WTC11 (cell line): ENCODE results near the gene NSMCE1. TPM values are rescaled to one million over a fixed set of nuclear protein-coding genes. Genes with fewer than 3 reads are reported as not detected.

Experiments used
- ATAC-seq: fragments of 200-7000 bp; cut with Tn5 transposase; 2 replicates; pipeline ENCODE4 v1.10.0; 2021; ENCODE audit warnings: mild to moderate bottlenecking, moderate library complexity
- CTCF ChIA-PET: fragments of 300-600 bp; sonication (Branson Sonifier 250); formaldehyde crosslinking; loops from one replicate; lab custom pipeline; 2021; ENCODE audit warnings: antibody characterized with exemption; lab: Charles Lee
- POLR2A ChIA-PET: fragments of 350-600 bp; sonication (Branson Sonifier 250); formaldehyde crosslinking; loops from one replicate; lab custom pipeline; 2021; ENCODE audit warnings: antibody characterized with exemption; lab: Charles Lee
- DNase-seq: peaks from one replicate; pipeline ENCODE4 v3.0.0; 2021; ENCODE audit warnings: low spot score
- H3K27ac Mint-ChIP-seq: 2 replicates; pipeline ENCODE4 v1.8.0; 2021; ENCODE audit warnings: mixed read lengths
- H3K27me3 Mint-ChIP-seq: 2 replicates; pipeline ENCODE4 v1.8.0; 2021; ENCODE audit warnings: low read depth, mild to moderate bottlenecking, moderate library complexity, mixed read lengths
- H3K36me3 Mint-ChIP-seq: 2 replicates; pipeline ENCODE4 v1.8.0; 2021; ENCODE audit warnings: mixed read lengths
- H3K4me1 Mint-ChIP-seq: 2 replicates; pipeline ENCODE4 v1.8.0; 2022; ENCODE audit warnings: mixed read lengths
- H3K4me3 Mint-ChIP-seq: 2 replicates; pipeline ENCODE4 v1.8.0; 2021; ENCODE audit warnings: mild to moderate bottlenecking, moderate library complexity, mixed read lengths
- H3K9me3 Mint-ChIP-seq: 2 replicates; pipeline ENCODE4 v1.8.0; 2021; ENCODE audit warnings: mixed read lengths
- ARID4B ChIP-seq: sonication (generic); formaldehyde crosslinking; IDR thresholded peaks from 2 replicates; pipeline ENCODE4 v1.8.0; 2023; ENCODE audit warnings: missing genetic modification reagents, mild to moderate bottlenecking, borderline replicate concordance
- CDX4 ChIP-seq: fragments of 250-450 bp; sonication (Bioruptor Pico); IDR thresholded peaks from 2 replicates; pipeline ENCODE4 v1.9.0; 2021; ENCODE audit warnings: moderate library complexity, mild to moderate bottlenecking, inconsistent platforms, borderline replicate concordance
- CREB1 ChIP-seq: sonication (generic); formaldehyde crosslinking; IDR thresholded peaks from 2 replicates; pipeline ENCODE4 v1.8.0; 2023; ENCODE audit warnings: mild to moderate bottlenecking, missing genetic modification reagents
- CREM ChIP-seq: sonication (generic); formaldehyde crosslinking; IDR thresholded peaks from 2 replicates; pipeline ENCODE4 v1.8.1; 2022; ENCODE audit warnings: mild to moderate bottlenecking, missing genetic modification reagents, moderate library complexity
- EMX1 ChIP-seq: fragments of 250-450 bp; sonication (Bioruptor Pico); IDR thresholded peaks from 2 replicates; pipeline ENCODE4 v1.8.0; 2021; ENCODE audit warnings: mild to moderate bottlenecking
- FOXK1 ChIP-seq: sonication (generic); formaldehyde crosslinking; IDR thresholded peaks from 2 replicates; pipeline ENCODE4 v1.8.0; 2022; ENCODE audit warnings: mild to moderate bottlenecking, moderate library complexity, missing genetic modification reagents
- IRF2 ChIP-seq: sonication (generic); formaldehyde crosslinking; IDR thresholded peaks from 2 replicates; pipeline ENCODE4 v1.8.0; 2022; ENCODE audit warnings: low read depth, missing genetic modification reagents, borderline replicate concordance
- MAX ChIP-seq: sonication (generic); formaldehyde crosslinking; IDR thresholded peaks from 2 replicates; pipeline ENCODE4 v1.8.0; 2022; ENCODE audit warnings: mild to moderate bottlenecking, missing genetic modification reagents
- MLX ChIP-seq: sonication (generic); formaldehyde crosslinking; IDR thresholded peaks from 2 replicates; pipeline ENCODE4 v1.8.1; 2023; ENCODE audit warnings: mild to moderate bottlenecking, missing genetic modification reagents, moderate library complexity
- MXD4 ChIP-seq: fragments of 250-450 bp; sonication (Bioruptor Pico); IDR thresholded peaks from 2 replicates; pipeline ENCODE4 v1.8.0; 2021; ENCODE audit warnings: mild to moderate bottlenecking, moderate library complexity, borderline replicate concordance
- MYBL2 ChIP-seq: sonication (generic); formaldehyde crosslinking; IDR thresholded peaks from 2 replicates; pipeline ENCODE4 v1.8.1; 2023; ENCODE audit warnings: mild to moderate bottlenecking, moderate library complexity, missing genetic modification reagents
- NFE2L1 ChIP-seq: sonication (generic); formaldehyde crosslinking; IDR thresholded peaks from 2 replicates; pipeline ENCODE4 v1.8.1; 2023; ENCODE audit warnings: missing genetic modification reagents
- SMAD4 ChIP-seq: sonication (generic); formaldehyde crosslinking; IDR thresholded peaks from 2 replicates; pipeline ENCODE4 v1.8.0; 2022; ENCODE audit warnings: mild to moderate bottlenecking, missing genetic modification reagents
- TCF7 ChIP-seq: sonication (generic); formaldehyde crosslinking; IDR thresholded peaks from 2 replicates; pipeline ENCODE4 v1.8.0; 2022; ENCODE audit warnings: mild to moderate bottlenecking, low read depth, missing genetic modification reagents, moderate library complexity
- USF2 ChIP-seq: sonication (generic); formaldehyde crosslinking; IDR thresholded peaks from 2 replicates; pipeline ENCODE4 v1.8.1; 2023; ENCODE audit warnings: mild to moderate bottlenecking, missing genetic modification reagents, moderate library complexity
- ZNF121 ChIP-seq: sonication (generic); formaldehyde crosslinking; IDR thresholded peaks from 2 replicates; pipeline ENCODE4 v1.8.0; 2023; ENCODE audit warnings: missing genetic modification reagents
- ZNF263 ChIP-seq: sonication (generic); formaldehyde crosslinking; IDR thresholded peaks from 2 replicates; pipeline ENCODE4 v1.8.1; 2022; ENCODE audit warnings: low read depth, mild to moderate bottlenecking, moderate library complexity, missing genetic modification reagents
- ZNF416 ChIP-seq: fragments of 250-450 bp; sonication (Bioruptor Pico); IDR thresholded peaks from 2 replicates; pipeline ENCODE4 v1.9.0; 2021; ENCODE audit warnings: mild to moderate bottlenecking, inconsistent platforms
- ZNF423 ChIP-seq: fragments of 250-450 bp; sonication (Bioruptor Pico); IDR thresholded peaks from 2 replicates; pipeline ENCODE4 v2.1.2; 2022; ENCODE audit warnings: mild to moderate bottlenecking, moderate library complexity
- ZNF512 ChIP-seq: sonication (generic); formaldehyde crosslinking; IDR thresholded peaks from 2 replicates; pipeline ENCODE4 v1.8.1; 2022; ENCODE audit warnings: missing genetic modification reagents, borderline replicate concordance
- ZNF532 ChIP-seq: fragments of 250-450 bp; sonication (Bioruptor Pico); IDR thresholded peaks from 2 replicates; pipeline ENCODE4 v1.9.0; 2021; ENCODE audit warnings: mild to moderate bottlenecking, borderline replicate concordance
- ZSCAN18 ChIP-seq: fragments of 250-450 bp; sonication (Bioruptor Pico); IDR thresholded peaks from 2 replicates; pipeline ENCODE4 v2.1.2; 2022; ENCODE audit warnings: mild to moderate bottlenecking, moderate library complexity
- total RNA-seq: library from RNA; stranded (reverse); gene quantifications from 3 replicates; pipeline ENCODE4 v1.2.3, GENCODE V29; 2021

Gene NSMCE1
- total RNA-seq, 1 experiment from 2014 or later: 29.4 TPM

- POLR2A ChIA-PET: no interaction called here
- ATAC-seq (no peak), DNase-seq (no peak)
- TF ChIP-seq ZNF263: no peak
- TF ChIP-seq IRF2 (CRISPR knock-in tag): no peak
- no peak for TF ChIP-seq MYBL2 (CRISPR knock-in tag)
- TF ChIP-seq CREB1 (CRISPR knock-in tag): no peak
- TF ChIP-seq, all 79 proteins: peak for 0
- H3K9me3 Mint-ChIP-seq: no peaks in the 10 kb centered on the region
- CTCF ChIA-PET: interaction anchor here (0.6 to 0.7 kb wide), 4 partner anchors 15 to 55 kb away, joined by 3 to 8 read pairs (median 4); no protein-coding TSS in a partner anchor
- H3K36me3 Mint-ChIP-seq: peaks cover 14% of the 10 kb centered on the region
- no peaks in the 10 kb centered on the region for H3K4me1 Mint-ChIP-seq
- no peak overlapping the region for H3K27ac Mint-ChIP-seq
- H3K4me3 Mint-ChIP-seq: no peak overlapping the region
- no peaks in the 10 kb centered on the region for H3K27me3 Mint-ChIP-seq
Measured at GRCh38 chr16:27211026-27211425, 57.5 kb downstream of the NSMCE1 start.

GRCh38 chr16:27210174-27210573 lies 58.4 kb downstream of the NSMCE1 start:
- H3K9me3 Mint-ChIP-seq: no peaks in the 10 kb centered on the region
- peaks cover 14% of the 10 kb centered on the region for H3K36me3 Mint-ChIP-seq
- no peak overlapping the region for H3K27ac Mint-ChIP-seq
- no peaks in the 10 kb centered on the region for H3K4me1 Mint-ChIP-seq
- ATAC-seq: no peak
- ChIA-PET POLR2A (no interaction called here), CTCF (interaction anchor here (0.5 to 1.6 kb wide), 2 partner anchors 30 to 100 kb away, joined by 3 to 7 read pairs; no protein-coding TSS in a partner anchor)
- no peaks in the 10 kb centered on the region for H3K27me3 Mint-ChIP-seq
- no peak overlapping the region for H3K4me3 Mint-ChIP-seq
- DNase-seq: no peak
- no peak for TF ChIP-seq ZSCAN18 (CRISPR knock-in tag)
- no peak for TF ChIP-seq CREM
- no peak for TF ChIP-seq SMAD4
- TF ChIP-seq EMX1 (CRISPR knock-in tag): no peak
- TF ChIP-seq MAX (CRISPR knock-in tag): no peak
- no peak for TF ChIP-seq ZNF423 (CRISPR knock-in tag)
- no peak for TF ChIP-seq ZNF416 (CRISPR knock-in tag)
- TF ChIP-seq USF2 (CRISPR knock-in tag): no peak
- no peak for TF ChIP-seq TCF7 (CRISPR knock-in tag)
- TF ChIP-seq ARID4B (CRISPR knock-in tag): no peak
- TF ChIP-seq FOXK1 (CRISPR knock-in tag): no peak
- no peak for TF ChIP-seq MLX (CRISPR knock-in tag)
- no peak for TF ChIP-seq MXD4 (CRISPR knock-in tag)
- no peak for TF ChIP-seq ZNF512 (CRISPR knock-in tag)
- no peak for TF ChIP-seq CDX4 (CRISPR knock-in tag)
- no peak for TF ChIP-seq ZNF532 (CRISPR knock-in tag)
- no peak for TF ChIP-seq NFE2L1 (CRISPR knock-in tag)
- TF ChIP-seq ZNF121 (CRISPR knock-in tag): no peak
